Activated naive CD4-positive, alpha-beta T cell treated with anti-CD3 and anti-CD28 coated beads for 36 hours (primary cell): Measurements from ENCODE around the gene AURKA. TPM values are rescaled to one million over a fixed set of nuclear protein-coding genes. Genes with fewer than 3 reads are reported as not detected.
A peak's percentile ranks its signal among the peaks of the same experiment; 100 is the strongest.

Experiments used
- CTCF ChIA-PET: fragments of 350-600 bp; sonication (Branson Sonifier 250); formaldehyde crosslinking; loops from one replicate; lab custom pipeline; 2021; ENCODE audit warnings: antibody characterized with exemption; lab: Charles Lee
- DNase-seq: peaks from one replicate; pipeline ENCODE4 v3.0.0-alpha.2; 2020
- H3K27ac Mint-ChIP-seq: one replicate; pipeline ENCODE4 v1.8.0; 2021; ENCODE audit warnings: mild to moderate bottlenecking, mixed read lengths
- H3K27me3 Mint-ChIP-seq: one replicate; pipeline ENCODE4 v1.8.0; 2021; ENCODE audit warnings: low read depth, mixed read lengths
- H3K36me3 Mint-ChIP-seq: one replicate; pipeline ENCODE4 v1.8.0; 2021; ENCODE audit warnings: low read depth, mixed read lengths
- H3K4me1 Mint-ChIP-seq: one replicate; pipeline ENCODE4 v1.8.0; 2021; ENCODE audit warnings: low read depth, mixed read lengths
- H3K4me3 Mint-ChIP-seq: one replicate; pipeline ENCODE4 v1.8.0; 2021; ENCODE audit warnings: mild to moderate bottlenecking, moderate library complexity, mixed read lengths
- H3K9me3 Mint-ChIP-seq: one replicate; pipeline ENCODE4 v1.8.0; 2021; ENCODE audit warnings: mixed read lengths
- intact Hi-C: fragments of 100-400 bp; cut with micrococcal nuclease; formaldehyde crosslinking; loops from one replicate; pipeline ENCODE4 v1.15.1; 2023
- total RNA-seq, 2 experiments: library from RNA; stranded (reverse); gene quantifications; one replicate each; pipeline ENCODE4 v1.2.3, GENCODE V29; 2021

The AURKA gene
- 100 to 1,000 TPM; 115 to 121 TPM for total RNA-seq

DNA sequence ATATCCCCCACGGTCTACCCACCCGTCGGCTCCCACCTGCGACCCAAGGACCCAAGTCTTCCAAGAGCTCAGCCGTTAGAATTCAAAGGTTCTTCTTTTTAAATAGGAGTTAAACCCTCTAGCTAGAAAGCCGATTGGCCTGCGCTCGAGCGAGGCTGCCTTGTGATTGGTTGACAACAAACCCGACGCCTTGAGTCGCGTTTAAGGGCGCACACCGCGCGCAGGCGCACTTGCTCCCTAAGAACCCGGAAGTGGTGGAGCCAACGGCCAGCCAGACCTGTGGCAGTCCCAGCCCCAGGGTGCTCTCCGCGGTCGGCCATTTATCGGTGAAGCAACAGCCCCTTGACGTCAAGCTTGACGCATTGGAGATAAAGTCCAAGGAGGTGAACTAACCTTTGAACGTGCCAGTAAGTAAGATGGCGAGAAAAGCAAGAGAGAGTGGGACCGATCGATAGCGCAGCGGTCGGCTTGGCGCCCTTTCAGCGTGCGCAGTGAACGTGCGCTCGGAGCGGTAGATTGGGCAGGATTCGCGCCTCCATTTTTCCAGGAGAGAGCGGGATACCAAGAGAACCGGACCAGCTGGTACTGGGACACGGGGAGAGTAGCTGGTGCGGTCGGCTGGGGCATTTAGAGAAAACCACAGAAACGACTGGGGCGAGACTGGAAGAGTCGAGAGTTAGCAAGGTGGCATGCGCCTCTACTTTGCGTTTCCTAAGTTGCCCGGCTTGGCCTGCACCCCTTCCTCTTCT lies at the start of gene AURKA, which contains the start of gene CSTF1:
TSS of gene AURKA (minus strand) at position 84 of the 749 bp plus-strand sequence. CDS start 4,018 bp downstream, outside the sequence.
TSS of gene CSTF1 (plus strand) at position 514 of the 749 bp plus-strand sequence. CDS start 2,908 bp downstream, outside the sequence.
- peak; percentile 100 for DNase-seq
- Mint-ChIP-seq H3K4me1 (peaks cover 31% of the 10 kb centered on the region), H3K27ac (no peak within 1 kb of the TSS), H3K4me3 (no peak within 1 kb of the TSS), H3K27me3 (no peaks in the 10 kb centered on the region), H3K9me3 (no peaks in the 10 kb centered on the region), H3K36me3 (peaks cover 59% of the 10 kb centered on the region)
- CTCF ChIA-PET, result interaction anchor here (0.7 to 1.2 kb wide), 4 partner anchors 20 to 101 kb away, joined by 3 to 4 read pairs (median 4); partner anchors contain the start of gene CASS4
- intact Hi-C loops, result loop anchor here (1.0 kb wide), 5 partner anchors 20 to 124 kb away; partner anchors contain the start of genes CASS4, FAM210B and RTF2

DNA sequence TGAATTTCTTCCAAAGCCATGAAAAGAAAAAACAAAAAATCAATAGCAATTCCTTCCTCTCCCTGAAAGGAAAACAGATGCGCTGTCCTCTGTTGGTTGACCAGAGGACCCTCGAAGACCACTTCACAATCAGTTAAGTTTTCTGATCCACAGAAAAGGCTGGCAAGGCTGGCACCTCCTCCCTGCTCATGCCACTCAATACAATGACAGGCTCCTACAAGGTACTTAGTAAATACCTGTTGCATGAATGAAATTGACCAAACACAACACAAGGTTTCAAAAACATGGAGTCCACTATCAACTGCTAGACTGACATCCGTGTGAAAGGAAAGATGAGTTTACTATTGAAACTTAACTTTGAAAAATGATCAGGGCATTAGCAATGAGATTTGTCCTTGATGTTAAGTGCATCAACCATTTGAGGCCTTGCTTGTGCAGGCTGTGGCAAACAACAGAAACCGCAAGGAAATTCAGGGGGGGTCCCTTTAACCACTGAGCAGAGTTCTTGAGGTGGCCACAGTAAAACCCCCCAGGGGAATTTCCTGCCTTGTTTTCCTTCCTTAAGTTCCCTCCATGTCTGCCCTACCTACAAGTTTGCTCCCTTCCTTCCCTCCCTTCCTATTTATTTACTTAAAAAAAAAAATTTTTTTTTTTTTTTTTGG lies 48.5 kb upstream of the AURKA start:
- intact Hi-C loops, result loop anchor here (1.0 kb wide), 5 partner anchors 11 to 48 kb away; partner anchors contain the start of genes AURKA, CASS4, CSTF1 and RTF2
- Mint-ChIP-seq H3K27ac (peak overlapping the region; percentile 77), H3K36me3 (peaks cover 3% of the 10 kb centered on the region), H3K4me1 (peaks cover 38% of the 10 kb centered on the region), H3K9me3 (no peaks in the 10 kb centered on the region), H3K27me3 (no peaks in the 10 kb centered on the region), H3K4me3 (no peak overlapping the region)
- CTCF ChIA-PET, result interaction anchor here (1.2 kb wide), 1 partner anchor 18 kb away, joined by 3 read pairs; no protein-coding TSS in a partner anchor
- peak; percentile 89 for DNase-seq

DNA sequence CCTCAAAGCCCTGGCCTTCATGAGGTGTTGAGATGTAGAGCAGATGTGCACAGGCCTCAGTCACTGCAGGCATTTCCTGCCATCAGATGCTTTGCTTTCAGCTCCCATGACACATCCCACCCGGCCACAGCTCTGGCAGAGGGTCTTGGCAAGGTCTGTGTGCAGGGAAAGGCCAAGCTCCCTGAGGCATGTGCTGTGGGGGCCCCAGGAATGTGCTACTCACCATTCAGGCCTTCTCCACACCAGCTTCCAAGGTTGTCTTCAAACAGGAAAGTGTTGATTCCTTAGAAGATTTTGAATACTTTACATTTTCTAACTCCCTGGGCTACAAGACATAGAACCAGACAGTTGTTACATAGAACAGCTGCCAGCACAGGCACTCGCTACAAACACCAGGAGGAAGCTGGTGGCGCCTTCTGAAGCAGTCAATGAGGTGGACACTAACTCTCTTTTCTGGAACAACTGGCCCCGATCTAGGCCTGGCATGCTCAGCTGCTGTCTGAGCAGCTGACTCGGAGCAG lies 47.8 kb upstream of the AURKA start:
- Mint-ChIP-seq H3K9me3 (no peaks in the 10 kb centered on the region), H3K27ac (peak overlapping the region; percentile 77), H3K4me1 (peaks cover 40% of the 10 kb centered on the region), H3K27me3 (no peaks in the 10 kb centered on the region), H3K4me3 (no peak overlapping the region), H3K36me3 (peaks cover 3% of the 10 kb centered on the region)
- DNase-seq, result peak; percentile 38
- CTCF ChIA-PET, result interaction anchor here (1.2 to 1.7 kb wide), 2 partner anchors 17 to 45 kb away, joined by 3 read pairs; no protein-coding TSS in a partner anchor
- intact Hi-C loops, result loop anchor here (1.0 kb wide), 4 partner anchors 11 to 48 kb away; partner anchors contain the start of genes AURKA, CASS4 and CSTF1

DNA sequence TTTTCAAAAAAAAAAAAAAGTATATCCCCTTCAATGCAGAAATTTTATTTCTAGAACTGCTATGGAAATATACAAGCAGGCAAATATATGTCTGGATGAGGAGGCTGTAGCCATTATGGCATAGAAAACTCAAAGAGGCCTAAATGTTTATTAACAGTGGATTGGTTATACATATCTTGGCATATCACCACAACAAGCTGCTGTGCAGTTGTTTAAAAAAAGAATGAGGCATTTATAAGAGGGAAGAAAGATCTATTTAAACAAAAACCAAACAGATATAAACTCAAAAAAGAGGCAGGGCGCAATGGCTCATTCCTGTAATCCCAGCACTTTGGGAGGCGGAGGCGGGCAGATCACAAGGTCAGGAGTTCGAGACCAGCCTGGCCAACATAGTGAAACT lies 46.3 kb upstream of the AURKA start:
- H3K27ac Mint-ChIP-seq, result no peak overlapping the region
- H3K4me1 Mint-ChIP-seq, result peaks cover 50% of the 10 kb centered on the region
- no peaks in the 10 kb centered on the region for H3K27me3 Mint-ChIP-seq
- CTCF ChIA-PET, result interaction anchor here (1.7 kb wide), 1 partner anchor 43 kb away, joined by 3 read pairs; no protein-coding TSS in a partner anchor
- no peak overlapping the region for H3K4me3 Mint-ChIP-seq
- peaks cover 2% of the 10 kb centered on the region for H3K36me3 Mint-ChIP-seq
- intact Hi-C loops, result no loop called here
- no peaks in the 10 kb centered on the region for H3K9me3 Mint-ChIP-seq
- no peak for DNase-seq

DNA sequence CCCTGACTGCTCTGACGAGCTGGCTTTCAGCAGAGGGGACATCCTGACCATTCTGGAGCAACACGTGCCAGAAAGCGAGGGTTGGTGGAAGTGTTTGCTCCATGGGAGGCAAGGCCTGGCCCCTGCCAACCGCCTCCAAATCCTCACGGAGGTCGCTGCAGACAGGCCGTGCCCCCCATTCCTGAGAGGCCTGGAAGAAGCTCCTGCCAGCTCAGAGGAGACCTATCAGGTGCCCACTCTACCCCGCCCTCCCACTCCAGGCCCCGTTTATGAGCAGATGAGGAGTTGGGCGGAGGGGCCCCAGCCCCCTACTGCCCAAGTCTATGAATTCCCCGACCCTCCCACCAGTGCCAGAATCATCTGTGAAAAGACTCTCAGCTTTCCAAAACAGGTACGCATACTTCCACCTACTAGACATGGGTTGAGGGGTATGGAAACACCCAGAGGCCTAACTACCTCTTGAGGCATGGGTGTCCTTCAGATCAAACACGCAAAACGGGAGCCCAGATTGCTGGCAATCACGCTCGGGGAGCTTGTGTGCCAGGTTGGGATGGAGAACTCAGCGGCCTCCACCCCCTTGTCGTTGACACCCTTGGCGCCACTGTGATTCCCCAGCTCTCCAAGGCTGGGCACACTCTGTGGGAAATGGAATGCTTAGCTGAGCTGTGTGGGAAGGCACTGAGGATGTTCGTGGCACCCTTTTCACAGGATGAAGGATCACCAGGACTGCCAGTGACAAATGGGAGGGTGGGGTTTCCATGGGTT lies 45.4 kb upstream of the AURKA start:
- peaks cover 49% of the 10 kb centered on the region for H3K4me1 Mint-ChIP-seq
- no peak overlapping the region for H3K4me3 Mint-ChIP-seq
- H3K27me3 Mint-ChIP-seq, result no peaks in the 10 kb centered on the region
- DNase-seq, result no peak
- H3K36me3 Mint-ChIP-seq, result peaks cover 3% of the 10 kb centered on the region
- intact Hi-C loops, result no loop called here
- no peaks in the 10 kb centered on the region for H3K9me3 Mint-ChIP-seq
- no peak overlapping the region for H3K27ac Mint-ChIP-seq
- CTCF ChIA-PET, result no interaction called here

DNA sequence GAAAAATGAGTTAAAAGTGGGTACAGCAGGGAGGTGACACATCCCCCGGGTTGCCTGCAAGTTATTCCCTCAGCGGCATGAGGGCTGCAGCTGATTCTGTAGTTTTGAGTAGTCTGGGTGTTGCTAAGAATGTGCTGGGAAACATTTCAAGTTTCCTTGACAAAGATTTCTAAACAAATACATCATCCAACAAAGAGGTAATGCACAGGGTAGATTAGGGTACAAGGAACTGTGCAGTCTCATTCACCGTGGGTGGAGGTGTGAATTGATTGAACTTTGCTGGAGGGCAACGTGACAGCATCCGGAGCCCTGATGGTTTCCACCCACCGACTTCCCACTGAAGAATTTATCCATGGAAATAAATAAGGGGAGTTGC lies 41.9 kb upstream of the AURKA start:
- Mint-ChIP-seq H3K27me3 (no peaks in the 10 kb centered on the region), H3K36me3 (peaks cover 6% of the 10 kb centered on the region), H3K9me3 (no peaks in the 10 kb centered on the region), H3K27ac (no peak overlapping the region), H3K4me3 (no peak overlapping the region), H3K4me1 (peaks cover 49% of the 10 kb centered on the region)
- intact Hi-C loops, result no loop called here
- CTCF ChIA-PET, result interaction anchor here (0.9 to 1.5 kb wide), 2 partner anchors 12 to 97 kb away, joined by 3 to 6 read pairs; no protein-coding TSS in a partner anchor
- DNase-seq, result peak; percentile 35

DNA sequence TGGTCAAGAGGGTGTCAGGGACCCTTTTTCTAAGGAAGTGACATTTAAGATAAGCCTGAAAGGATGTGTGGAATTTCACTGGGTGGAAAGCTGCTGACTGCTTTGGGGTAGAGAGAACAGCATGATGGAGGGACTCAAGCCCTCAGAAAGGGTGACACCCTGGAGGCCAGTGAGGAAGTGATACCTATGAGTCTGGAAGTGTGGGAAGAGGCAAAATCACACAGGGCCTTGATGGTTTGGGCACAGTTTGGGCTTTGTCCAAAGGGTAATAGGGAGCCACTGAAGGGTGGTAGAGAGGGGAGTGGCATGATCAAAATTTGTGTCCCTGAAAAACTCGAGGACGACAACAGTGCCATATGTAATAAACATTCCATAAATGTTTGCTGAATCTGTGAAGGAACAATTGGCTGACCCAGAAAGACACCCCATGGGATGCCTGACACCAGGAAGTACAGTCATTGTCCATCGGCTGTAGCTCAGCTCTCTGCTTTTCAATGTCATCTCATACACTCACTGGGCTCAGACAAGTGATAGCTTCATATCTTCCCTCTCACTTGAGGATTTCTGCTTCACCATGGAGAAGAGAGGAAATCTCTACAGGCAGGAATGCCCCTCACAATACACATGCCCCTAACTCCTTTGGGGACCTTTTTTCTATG lies 41.3 kb upstream of the AURKA start:
- intact Hi-C loops, result no loop called here
- CTCF ChIA-PET, result interaction anchor here (0.9 to 1.5 kb wide), 2 partner anchors 11 to 96 kb away, joined by 3 to 6 read pairs; no protein-coding TSS in a partner anchor
- H3K4me3 Mint-ChIP-seq, result no peak overlapping the region
- peaks cover 6% of the 10 kb centered on the region for H3K36me3 Mint-ChIP-seq
- H3K27me3 Mint-ChIP-seq, result no peaks in the 10 kb centered on the region
- H3K9me3 Mint-ChIP-seq, result no peaks in the 10 kb centered on the region
- peak overlapping the region; percentile 47 for H3K27ac Mint-ChIP-seq
- DNase-seq, result no peak
- H3K4me1 Mint-ChIP-seq, result peaks cover 51% of the 10 kb centered on the region

DNA sequence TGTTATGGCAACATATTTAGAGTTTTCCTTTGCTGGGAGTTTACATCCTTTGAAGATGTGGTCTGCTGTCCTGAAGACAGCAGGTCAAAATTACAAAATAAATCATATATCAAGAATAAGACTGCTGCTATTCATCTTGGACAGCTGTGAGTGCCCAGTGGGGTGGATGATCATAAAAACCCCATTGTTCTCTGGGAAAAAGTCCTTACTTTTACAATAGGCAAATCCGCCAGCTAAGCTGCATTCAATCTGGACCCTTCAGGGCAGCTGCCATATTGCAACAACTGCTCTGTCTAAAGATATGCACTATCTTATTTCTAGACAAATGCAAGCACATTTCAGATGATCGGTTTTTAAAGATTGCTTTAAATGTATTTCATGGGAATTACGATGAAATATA lies 39.5 kb upstream of the AURKA start:
- no peaks in the 10 kb centered on the region for H3K27me3 Mint-ChIP-seq
- H3K36me3 Mint-ChIP-seq, result peaks cover 6% of the 10 kb centered on the region
- no peaks in the 10 kb centered on the region for H3K9me3 Mint-ChIP-seq
- CTCF ChIA-PET, result interaction anchor here (0.6 kb wide), 1 partner anchor 25 kb away, joined by 3 read pairs; no protein-coding TSS in a partner anchor
- no peak overlapping the region for H3K27ac Mint-ChIP-seq
- DNase-seq, result no peak
- intact Hi-C loops, result no loop called here
- H3K4me3 Mint-ChIP-seq, result no peak overlapping the region
- H3K4me1 Mint-ChIP-seq, result peaks cover 61% of the 10 kb centered on the region

DNA sequence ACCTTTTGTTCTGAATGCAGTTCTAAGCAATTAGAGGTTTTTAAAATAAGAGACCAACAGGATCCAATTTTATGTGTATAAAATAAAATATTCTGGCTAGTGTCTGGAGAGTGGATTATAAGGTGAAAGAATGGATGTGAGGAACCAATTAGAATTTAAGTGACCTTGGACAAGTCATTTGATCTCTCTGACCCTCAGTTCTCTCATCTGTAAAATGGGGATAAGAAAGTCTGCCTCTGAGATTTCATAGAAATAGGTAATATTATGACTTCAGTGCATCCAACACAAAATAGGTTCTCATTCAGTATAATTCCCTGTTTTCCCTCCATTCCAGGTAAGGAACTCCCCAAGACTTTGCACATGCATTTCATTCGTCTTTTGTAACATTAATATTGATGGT lies 38.9 kb upstream of the AURKA start:
- peaks cover 6% of the 10 kb centered on the region for H3K36me3 Mint-ChIP-seq
- peaks cover 61% of the 10 kb centered on the region for H3K4me1 Mint-ChIP-seq
- H3K27me3 Mint-ChIP-seq, result no peaks in the 10 kb centered on the region
- CTCF ChIA-PET, result interaction anchor here (0.7 to 1.1 kb wide), 2 partner anchors 13 to 23 kb away, joined by 3 read pairs; no protein-coding TSS in a partner anchor
- H3K9me3 Mint-ChIP-seq, result no peaks in the 10 kb centered on the region
- DNase-seq, result no peak
- peak overlapping the region; percentile 90 for H3K27ac Mint-ChIP-seq
- no peak overlapping the region for H3K4me3 Mint-ChIP-seq
- intact Hi-C loops, result loop anchor here (1.0 kb wide), 1 partner anchor 9 kb away; no protein-coding TSS in a partner anchor

DNA sequence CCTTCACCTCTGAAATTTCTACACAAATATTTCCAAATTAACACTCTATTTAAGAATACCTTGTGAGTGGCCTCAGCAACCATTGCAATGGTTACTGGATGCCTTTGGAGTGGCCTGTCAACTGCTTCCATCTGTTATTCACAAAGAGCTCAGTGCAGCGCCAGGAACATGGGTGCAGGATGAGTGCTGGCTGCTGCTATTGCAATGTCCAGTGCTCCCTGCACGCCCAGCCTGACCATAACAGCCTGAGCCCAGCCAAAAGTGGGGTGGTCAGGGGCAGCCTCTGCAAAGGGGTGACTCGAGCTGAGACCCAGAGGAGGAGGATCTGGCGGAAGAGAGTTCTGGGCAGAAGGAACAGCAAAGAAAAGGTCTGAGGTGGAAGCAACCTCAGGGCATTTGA lies 38.4 kb upstream of the AURKA start:
- intact Hi-C loops, result loop anchor here (1.0 kb wide), 1 partner anchor 8 kb away; no protein-coding TSS in a partner anchor
- H3K4me1 Mint-ChIP-seq, result peaks cover 61% of the 10 kb centered on the region

DNA sequence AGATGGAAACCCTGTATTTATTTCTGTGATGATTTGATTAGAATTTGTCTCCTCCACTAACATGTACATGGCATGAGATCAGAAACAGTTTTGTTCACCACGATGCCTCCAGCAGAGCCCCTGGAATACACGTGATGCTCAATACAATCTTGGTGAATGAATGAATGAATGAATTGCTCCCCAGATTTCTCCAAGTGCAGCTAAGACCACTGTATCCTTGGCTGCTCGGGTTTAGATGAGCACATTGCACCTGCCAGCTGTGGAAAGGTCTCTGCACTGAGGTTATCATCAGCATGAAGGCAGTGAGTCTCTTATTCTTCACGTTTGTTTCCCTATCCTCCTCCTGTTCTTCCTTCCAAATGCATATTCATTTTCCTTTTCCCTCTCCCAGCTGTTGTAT lies 37.9 kb upstream of the AURKA start:
- peaks cover 6% of the 10 kb centered on the region for H3K36me3 Mint-ChIP-seq
- intact Hi-C loops, result loop anchor here (1.0 kb wide), 2 partner anchors 8 to 10 kb away; no protein-coding TSS in a partner anchor
- no peak for DNase-seq
- H3K27me3 Mint-ChIP-seq, result no peaks in the 10 kb centered on the region
- no peaks in the 10 kb centered on the region for H3K9me3 Mint-ChIP-seq
- peak overlapping the region; percentile 72 for H3K4me3 Mint-ChIP-seq
- CTCF ChIA-PET, result interaction anchor here (0.6 to 1.1 kb wide), 2 partner anchors 12 to 35 kb away, joined by 3 to 4 read pairs; no protein-coding TSS in a partner anchor
- peaks cover 62% of the 10 kb centered on the region for H3K4me1 Mint-ChIP-seq
- peak overlapping the region; percentile 90 for H3K27ac Mint-ChIP-seq

More for the DNA sequence above, 38.4 kb upstream of the AURKA start:
- H3K27ac Mint-ChIP-seq, result peak overlapping the region; percentile 90
- CTCF ChIA-PET, result interaction anchor here (0.7 to 1.1 kb wide), 2 partner anchors 12 to 24 kb away, joined by 3 read pairs; no protein-coding TSS in a partner anchor
- no peaks in the 10 kb centered on the region for H3K27me3 Mint-ChIP-seq
- H3K4me3 Mint-ChIP-seq, result peak overlapping the region; percentile 72
- H3K36me3 Mint-ChIP-seq, result peaks cover 6% of the 10 kb centered on the region
- DNase-seq, result no peak
- H3K9me3 Mint-ChIP-seq, result no peaks in the 10 kb centered on the region
